Parathyroid adenoma (tissue), 2 donors: ENCODE measurements around the gene XIST.

Experiments used
- H2AFZ ChIP-seq: fragments of 300-600 bp; sonication (generic); one replicate; pipeline ENCODE4 v1.7.0; 2017; ENCODE audit warnings: antibody characterized with exemption, mild to moderate bottlenecking
- H3K27ac ChIP-seq: fragments of 300-600 bp; sonication (generic); one replicate; pipeline ENCODE4 v1.7.0; 2017
- H3K27me3 ChIP-seq: fragments of 300-600 bp; sonication (generic); one replicate; pipeline ENCODE4 v1.7.0; 2017; ENCODE audit warnings: low read length; ENCODE audit not compliant: control insufficient read depth, insufficient read depth
- H3K36me3 ChIP-seq: fragments of 300-600 bp; sonication (generic); one replicate; pipeline ENCODE4 v1.7.0; 2017; ENCODE audit warnings: low read length; ENCODE audit not compliant: control insufficient read depth, insufficient read depth
- H3K4me1 ChIP-seq: fragments of 300-600 bp; sonication (generic); one replicate; pipeline ENCODE4 v1.7.0; 2017; ENCODE audit warnings: control low read depth
- H3K4me2 ChIP-seq: fragments of 300-600 bp; sonication (generic); one replicate; pipeline ENCODE4 v1.7.0; 2017; ENCODE audit warnings: low read length
- H3K4me3 ChIP-seq: fragments of 300-600 bp; sonication (generic); one replicate; pipeline ENCODE4 v1.7.0; 2017; ENCODE audit warnings: low read depth, low read length
- H3K79me2 ChIP-seq: fragments of 300-600 bp; sonication (generic); one replicate; pipeline ENCODE4 v1.7.0; 2017; ENCODE audit warnings: control low read depth
- H3K9ac ChIP-seq: fragments of 300-600 bp; sonication (generic); one replicate; pipeline ENCODE4 v1.7.0; 2017; ENCODE audit warnings: mild to moderate bottlenecking
- H3K9me3 ChIP-seq: fragments of 300-600 bp; sonication (generic); one replicate; pipeline ENCODE4 v1.7.0; 2017; ENCODE audit warnings: low read length; ENCODE audit not compliant: control insufficient read depth
- CTCF ChIP-seq: fragments of 300-600 bp; sonication (generic); IDR thresholded peaks from one replicate; pipeline ENCODE4 v1.7.0; 2017; ENCODE audit warnings: antibody characterized with exemption, mild to moderate bottlenecking
- donor health status: primary hyperparathyroidism.

XIST gene

DNA sequence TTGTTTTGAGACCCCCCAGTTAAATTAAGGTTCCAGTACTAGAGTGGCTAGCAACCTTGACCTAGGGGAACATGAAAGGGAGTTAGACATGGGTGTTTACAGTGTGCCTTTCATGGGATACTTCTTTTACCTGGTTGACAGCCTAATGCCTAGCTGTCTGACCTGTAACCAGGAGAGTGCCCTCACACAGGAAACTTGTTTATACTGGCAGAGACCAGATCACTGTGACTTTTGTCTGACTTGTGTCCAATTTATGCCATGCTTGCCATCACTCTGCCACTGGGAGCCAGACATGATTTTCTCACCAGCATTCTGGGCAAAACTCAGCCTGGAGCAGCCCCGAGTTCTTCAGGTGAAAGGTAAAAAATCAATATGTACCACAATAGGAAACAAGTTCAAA is 16.4 kb upstream of the XIST start:
- H3K4me2 ChIP-seq: no peak overlapping the region
- H3K4me1 ChIP-seq: no peaks in the 10 kb centered on the region
- no peak for TF ChIP-seq CTCF
- no peak overlapping the region for H3K9ac ChIP-seq
- H3K79me2 ChIP-seq: no peaks in the 10 kb centered on the region
- H3K27me3 ChIP-seq: no peaks in the 10 kb centered on the region
- no peak overlapping the region for H2AFZ ChIP-seq
- H3K4me3 ChIP-seq: no peak overlapping the region
- H3K36me3 ChIP-seq: no peaks in the 10 kb centered on the region
- no peaks in the 10 kb centered on the region for H3K9me3 ChIP-seq
- no peak overlapping the region for H3K27ac ChIP-seq

DNA sequence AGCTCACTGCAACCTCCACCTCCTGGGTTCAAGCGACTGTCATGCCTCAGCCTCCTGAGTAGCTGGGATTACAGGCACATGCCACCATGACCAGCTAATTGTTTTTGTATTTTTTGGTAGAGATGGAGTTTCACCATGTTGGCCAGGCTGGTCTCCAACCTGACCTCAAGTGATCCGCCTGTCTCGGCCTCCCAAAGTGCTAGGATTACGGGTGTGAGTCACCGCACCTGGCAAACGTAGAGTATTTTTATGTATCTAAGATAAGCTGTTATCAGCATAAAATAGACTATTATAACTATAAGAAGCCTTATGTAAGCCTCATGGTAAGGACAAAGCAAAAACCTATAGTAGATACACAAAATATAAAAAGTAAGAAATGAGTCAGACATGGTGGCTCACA is 14.6 kb upstream of the XIST start:
- no peaks in the 10 kb centered on the region for H3K4me1 ChIP-seq
- no peak overlapping the region for H3K9ac ChIP-seq
- TF ChIP-seq CTCF: no peak

GRCh38 chrX:73863852-73864251 is 11.3 kb upstream of the XIST start:
- H3K79me2 ChIP-seq: no peaks in the 10 kb centered on the region
- no peaks in the 10 kb centered on the region for H3K9me3 ChIP-seq
- H3K4me3 ChIP-seq: no peak overlapping the region
- H3K4me2 ChIP-seq: no peak overlapping the region
- H3K27ac ChIP-seq: no peak overlapping the region
- no peak overlapping the region for H2AFZ ChIP-seq
- H3K4me1 ChIP-seq: no peaks in the 10 kb centered on the region
- H3K27me3 ChIP-seq: no peaks in the 10 kb centered on the region
- H3K36me3 ChIP-seq: no peaks in the 10 kb centered on the region
- no peak overlapping the region for H3K9ac ChIP-seq
- TF ChIP-seq CTCF: no peak

More for the DNA sequence above, 14.6 kb upstream of the XIST start:
- Histone ChIP-seq H3K36me3 (no peaks in the 10 kb centered on the region), H3K4me3 (no peak overlapping the region), H3K9me3 (no peaks in the 10 kb centered on the region), H3K27ac (no peak overlapping the region), H3K4me2 (no peak overlapping the region), H3K27me3 (no peaks in the 10 kb centered on the region), H3K79me2 (no peaks in the 10 kb centered on the region), H2AFZ (no peak overlapping the region)

GRCh38 chrX:73863268-73863667 is 10.8 kb upstream of the XIST start:
- H3K4me2 ChIP-seq: no peak overlapping the region
- no peak overlapping the region for H3K9ac ChIP-seq
- no peak overlapping the region for H3K4me3 ChIP-seq
- no peaks in the 10 kb centered on the region for H3K4me1 ChIP-seq
- TF ChIP-seq CTCF: no peak
- H3K9me3 ChIP-seq: no peaks in the 10 kb centered on the region
- no peak overlapping the region for H3K27ac ChIP-seq
- no peaks in the 10 kb centered on the region for H3K27me3 ChIP-seq
- no peak overlapping the region for H2AFZ ChIP-seq
- H3K79me2 ChIP-seq: no peaks in the 10 kb centered on the region
- H3K36me3 ChIP-seq: no peaks in the 10 kb centered on the region

DNA sequence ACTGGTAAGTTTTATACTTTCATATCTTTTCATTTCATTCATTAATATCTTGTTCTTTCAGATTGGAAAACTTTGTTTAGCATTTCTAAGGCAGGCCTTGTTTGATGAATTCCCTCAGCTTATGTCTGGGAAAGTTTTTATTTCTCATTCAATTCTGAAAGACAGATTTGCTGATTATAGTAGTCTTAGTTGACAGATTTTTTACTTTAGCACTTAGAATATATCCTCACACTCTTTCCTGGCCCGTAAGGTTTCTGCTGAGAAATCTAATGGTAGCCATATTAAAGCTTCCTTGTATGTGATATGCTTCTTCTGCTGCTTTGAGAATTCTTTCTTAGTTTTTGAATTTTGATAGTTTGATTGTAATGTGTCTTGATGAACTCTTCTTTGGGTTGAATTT is 7.1 kb upstream of the XIST start:
- Histone ChIP-seq H3K9me3 (no peaks in the 10 kb centered on the region), H3K79me2 (no peaks in the 10 kb centered on the region), H3K4me1 (no peaks in the 10 kb centered on the region), H2AFZ (no peak overlapping the region), H3K4me3 (no peak overlapping the region), H3K36me3 (no peaks in the 10 kb centered on the region), H3K27ac (no peak overlapping the region), H3K9ac (no peak overlapping the region), H3K27me3 (no peaks in the 10 kb centered on the region), H3K4me2 (no peak overlapping the region)
- TF ChIP-seq CTCF: no peak
